AG09309 (cell line): ENCODE measurements around the gene P2RX2.

Source experiments
- DNase-seq: peaks from one replicate; pipeline ENCODE4 v3.0.0-alpha.2; 2010; ENCODE audit warnings: low read depth
- H3K4me3 ChIP-seq: 2 replicates; pipeline ENCODE4 v1.5.1; 2011; ENCODE audit warnings: mild to moderate bottlenecking, low read depth, low read length, moderate library complexity; ENCODE audit not compliant: control insufficient read depth
- TF ChIP-seq, protein P1 (sequence below): IDR thresholded peaks from 2 replicates; pipeline ENCODE4 v1.5.1; 2011; ENCODE audit warnings: mild to moderate bottlenecking, low read depth, low read length, inconsistent platforms; ENCODE audit not compliant: insufficient read depth, control insufficient read depth; ENCODE audit errors: missing control alignments

Gene P2RX2

DNA sequence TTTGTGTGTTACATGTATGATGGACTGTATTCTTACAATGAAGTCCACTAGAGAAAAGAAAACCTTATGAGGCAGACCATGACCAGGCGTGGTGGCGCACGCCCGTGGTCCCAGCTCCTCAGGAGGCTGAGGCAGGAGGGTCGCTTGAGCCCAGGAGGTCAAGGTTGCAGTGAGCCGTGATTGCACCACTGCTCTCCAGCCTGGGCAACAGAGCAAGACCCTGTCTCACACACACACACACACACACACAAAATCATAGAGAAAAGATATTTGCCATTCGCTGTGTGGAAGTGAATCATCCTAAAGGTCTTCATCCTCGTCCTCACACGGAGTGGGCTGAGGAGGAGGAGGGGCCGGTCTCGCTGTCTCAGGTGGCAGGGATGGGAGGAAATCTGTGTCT, 40.5 kb upstream of the P2RX2 start:
- no peak for DNase-seq
- H3K4me3 ChIP-seq, result no peak overlapping the region
- TF ChIP-seq, protein P1, sequence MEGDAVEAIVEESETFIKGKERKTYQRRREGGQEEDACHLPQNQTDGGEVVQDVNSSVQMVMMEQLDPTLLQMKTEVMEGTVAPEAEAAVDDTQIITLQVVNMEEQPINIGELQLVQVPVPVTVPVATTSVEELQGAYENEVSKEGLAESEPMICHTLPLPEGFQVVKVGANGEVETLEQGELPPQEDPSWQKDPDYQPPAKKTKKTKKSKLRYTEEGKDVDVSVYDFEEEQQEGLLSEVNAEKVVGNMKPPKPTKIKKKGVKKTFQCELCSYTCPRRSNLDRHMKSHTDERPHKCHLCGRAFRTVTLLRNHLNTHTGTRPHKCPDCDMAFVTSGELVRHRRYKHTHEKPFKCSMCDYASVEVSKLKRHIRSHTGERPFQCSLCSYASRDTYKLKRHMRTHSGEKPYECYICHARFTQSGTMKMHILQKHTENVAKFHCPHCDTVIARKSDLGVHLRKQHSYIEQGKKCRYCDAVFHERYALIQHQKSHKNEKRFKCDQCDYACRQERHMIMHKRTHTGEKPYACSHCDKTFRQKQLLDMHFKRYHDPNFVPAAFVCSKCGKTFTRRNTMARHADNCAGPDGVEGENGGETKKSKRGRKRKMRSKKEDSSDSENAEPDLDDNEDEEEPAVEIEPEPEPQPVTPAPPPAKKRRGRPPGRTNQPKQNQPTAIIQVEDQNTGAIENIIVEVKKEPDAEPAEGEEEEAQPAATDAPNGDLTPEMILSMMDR, result no peak

DNA sequence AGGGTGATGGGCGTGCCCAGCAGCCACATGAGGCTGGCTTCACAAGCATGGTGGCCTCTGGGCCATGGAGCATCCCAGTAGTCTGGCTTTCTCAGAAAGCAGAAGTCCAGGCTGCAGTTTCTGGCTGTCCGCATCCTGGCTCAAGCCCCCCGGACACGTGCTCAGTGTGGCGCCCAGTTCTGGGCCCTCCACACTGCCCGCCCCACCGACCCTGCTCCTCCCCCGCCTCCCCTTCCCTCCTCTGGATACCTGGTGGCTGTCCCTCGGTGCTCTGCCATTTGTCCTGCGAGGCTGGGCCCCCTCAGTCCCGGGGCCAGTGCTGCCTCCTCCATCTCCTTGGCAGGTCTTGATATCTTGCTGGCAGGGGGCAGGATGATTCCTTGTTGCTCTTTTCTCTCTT, 39.8 kb upstream of the P2RX2 start:
- H3K4me3 ChIP-seq, result no peak overlapping the region
- no peak for DNase-seq
- TF ChIP-seq, protein P1, result no peak

DNA sequence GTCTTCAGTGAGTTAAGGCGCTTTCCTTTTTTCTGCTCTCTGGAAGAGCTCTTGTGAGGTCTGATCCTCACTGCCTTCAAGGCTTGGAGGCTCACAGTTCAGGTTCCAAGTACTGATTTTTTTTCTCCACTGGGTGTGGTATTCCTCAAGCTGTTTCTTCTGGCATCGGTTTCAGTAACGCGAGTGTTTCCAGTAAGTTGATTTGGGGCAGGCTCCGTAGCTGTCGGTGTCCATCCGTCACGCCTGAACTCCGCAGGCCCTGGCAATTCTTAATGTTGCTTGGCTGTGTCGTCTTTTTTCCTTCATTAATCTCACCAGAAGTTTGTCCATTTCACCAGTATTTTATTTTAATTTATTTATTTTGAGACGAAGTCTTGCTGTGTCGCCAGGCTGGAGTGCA, 38.8 kb upstream of the P2RX2 start:
- no peak for DNase-seq
- TF ChIP-seq, protein P1, result no peak
- no peak overlapping the region for H3K4me3 ChIP-seq

DNA sequence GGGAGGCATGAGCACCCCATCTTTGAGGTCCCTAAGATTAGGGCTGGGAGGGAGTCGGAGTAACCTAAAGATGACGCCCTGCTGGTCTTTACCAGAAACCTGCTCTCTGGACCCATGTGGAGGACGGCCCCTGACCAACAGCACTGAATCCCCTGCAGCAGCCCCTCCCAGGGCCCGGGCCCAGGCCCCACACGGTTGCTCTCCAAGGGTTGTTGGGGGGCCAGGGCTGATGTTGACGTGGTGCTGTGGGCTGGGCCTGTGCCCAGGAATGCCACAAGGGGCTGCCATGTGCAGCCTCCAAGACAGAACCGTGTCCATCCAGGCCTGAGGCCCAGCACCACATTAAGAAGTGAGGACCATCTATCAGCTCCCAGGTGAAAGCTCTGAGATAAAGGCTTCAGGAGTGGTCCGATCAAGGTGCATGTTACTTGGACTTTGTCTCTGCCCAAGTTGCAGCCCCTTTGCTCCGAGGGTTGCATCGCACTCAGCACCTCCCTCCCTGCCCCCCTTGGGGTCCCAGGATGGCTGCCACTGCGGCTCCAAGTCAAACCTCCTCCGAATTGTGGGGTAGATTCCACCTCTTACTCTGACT, 37.8 kb upstream of the P2RX2 start:
- H3K4me3 ChIP-seq, result no peak overlapping the region
- DNase-seq, result no peak
- TF ChIP-seq, protein P1, result no peak

DNA sequence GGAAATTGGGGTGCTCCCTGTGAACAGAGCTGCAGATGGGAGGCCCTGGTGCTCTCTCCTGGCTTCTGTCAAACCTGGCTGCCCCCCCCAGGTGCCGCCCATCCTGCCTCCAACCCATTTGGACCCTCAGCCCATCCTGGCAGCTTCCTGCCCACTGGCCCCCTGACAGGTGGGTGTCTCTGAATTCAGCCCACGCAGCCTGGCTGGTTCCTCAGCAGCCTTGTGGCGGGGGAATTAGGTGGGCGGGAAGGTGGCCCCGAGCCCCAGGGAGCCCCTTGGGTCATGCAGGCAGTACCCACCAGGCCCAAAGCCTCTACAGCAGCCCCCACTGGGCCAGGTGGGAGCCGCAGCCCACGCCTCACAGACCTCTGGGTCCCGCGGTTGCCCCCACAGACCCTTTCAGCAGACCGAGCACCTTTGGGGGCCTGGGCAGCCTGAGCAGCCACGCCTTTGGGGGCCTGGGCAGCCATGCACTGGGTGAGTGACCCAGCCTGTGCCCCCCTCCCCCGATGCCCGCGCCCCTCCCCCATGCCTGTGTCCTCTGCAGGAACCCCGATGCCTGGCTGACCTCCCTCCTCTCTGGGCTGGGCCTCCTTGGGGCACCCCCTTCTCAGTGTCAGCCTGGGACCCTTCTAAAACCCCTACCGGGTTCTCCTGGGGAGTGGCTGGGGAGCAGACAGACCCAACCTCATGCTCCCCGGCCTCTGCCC, 37.1 kb upstream of the P2RX2 start:
- TF ChIP-seq, protein P1, result no peak
- H3K4me3 ChIP-seq, result no peak overlapping the region
- no peak for DNase-seq

DNA sequence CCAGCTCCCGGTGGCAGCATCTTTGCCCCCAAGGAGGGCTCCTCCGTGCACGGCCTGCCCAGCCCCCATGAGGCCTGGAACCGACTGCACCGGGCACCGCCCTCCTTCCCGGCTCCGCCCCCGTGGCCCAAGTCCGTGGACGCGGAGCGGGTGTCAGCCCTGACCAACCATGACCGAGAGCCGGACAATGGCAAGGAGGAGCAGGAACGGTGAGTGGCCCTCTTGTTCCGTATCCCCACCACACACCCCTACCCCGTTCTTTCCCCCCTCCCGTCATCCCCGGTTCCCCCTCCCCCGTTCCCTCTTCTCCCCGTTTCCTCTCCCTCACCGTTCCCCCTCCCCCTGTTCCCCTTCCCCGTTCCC, 36.5 kb upstream of the P2RX2 start:
- TF ChIP-seq, protein P1, result no peak
- no peak for DNase-seq
- no peak overlapping the region for H3K4me3 ChIP-seq
